HG03097 (cell line): Measurements from ENCODE around the gene KLHDC7A.

Source experiments
- ATAC-seq: cut with Tn5 transposase; IDR thresholded peaks from one replicate; pipeline ENCODE4 v1.9.1; 2021; ENCODE audit not compliant: unreplicated experiment, low FRiP score

Gene KLHDC7A

DNA sequence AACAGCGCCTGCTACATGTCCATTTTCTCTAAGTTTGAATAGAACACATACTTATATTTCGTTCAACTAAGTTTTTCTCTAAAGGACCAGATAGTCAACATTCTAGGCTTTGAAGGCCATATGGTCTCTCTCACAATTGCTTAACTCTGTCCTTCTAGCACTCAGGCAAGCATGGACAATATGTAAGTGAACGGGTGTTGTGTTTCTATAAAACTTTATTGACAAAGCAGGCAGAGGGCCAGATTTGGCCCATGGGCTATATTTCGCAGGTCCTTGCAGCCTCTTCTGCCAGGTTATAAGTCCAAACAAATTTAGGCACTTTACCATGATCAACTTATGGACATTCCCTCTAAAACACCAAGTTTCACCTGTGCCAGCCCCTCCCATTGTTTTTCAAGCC is 21.1 kb downstream of the KLHDC7A start:
- no peak for ATAC-seq

DNA sequence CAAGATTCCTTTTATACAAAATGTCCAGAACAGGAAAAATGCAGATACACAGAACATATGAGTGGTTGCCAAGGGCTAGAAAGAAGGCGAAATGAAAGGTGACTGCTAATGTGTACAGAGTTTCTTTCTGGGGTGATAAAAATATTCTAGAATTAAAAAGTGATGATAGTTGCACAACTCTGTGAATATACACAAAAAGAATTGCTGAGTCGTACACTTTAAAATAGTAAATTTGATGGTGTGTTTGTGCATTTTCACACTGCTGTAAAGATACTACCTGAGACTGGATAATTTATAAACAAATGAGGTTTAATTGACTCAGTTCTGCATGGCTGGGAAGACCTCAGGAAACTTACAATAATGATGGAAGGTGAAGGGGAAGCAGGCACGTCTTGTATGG is 23.9 kb downstream of the KLHDC7A start:
- ATAC-seq = no peak

DNA sequence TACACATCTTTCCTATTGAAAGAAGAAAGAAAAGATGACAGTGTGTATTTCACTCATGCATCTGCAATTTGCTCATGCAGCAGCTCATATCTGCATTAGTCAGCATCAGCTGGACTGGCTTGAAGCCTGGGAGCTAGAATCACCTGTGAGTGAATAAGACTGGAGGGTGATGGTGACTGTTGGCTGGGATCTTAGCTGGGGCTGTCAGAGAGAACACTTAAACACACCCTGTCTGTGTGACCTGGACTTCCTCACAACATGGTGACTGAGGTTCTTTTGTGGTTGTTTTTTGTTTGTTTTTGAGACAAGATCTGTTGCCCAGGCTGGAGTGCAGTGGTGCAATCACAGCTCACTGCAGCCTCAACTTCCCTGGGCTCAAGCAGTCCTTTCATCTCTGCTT is 24.9 kb downstream of the KLHDC7A start:
- no peak for ATAC-seq

DNA sequence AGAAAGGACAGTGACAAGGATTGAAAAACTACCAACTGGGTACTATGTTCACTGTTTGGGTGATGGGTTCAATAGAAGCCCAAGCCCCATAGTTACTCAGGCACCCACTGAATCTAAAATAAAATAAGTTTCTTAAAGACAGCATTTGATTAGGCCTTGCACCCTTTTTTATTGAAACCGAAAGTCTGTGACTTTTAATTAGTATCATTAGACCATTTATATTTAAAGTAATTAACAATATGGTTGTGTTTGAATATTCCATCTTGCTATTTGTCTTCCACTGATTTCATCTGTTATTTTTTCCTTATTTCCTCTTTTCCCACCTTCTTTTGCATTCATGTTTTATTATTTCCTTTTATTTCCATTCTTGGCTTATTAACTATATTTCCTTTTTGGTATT is 27.4 kb downstream of the KLHDC7A start:
- ATAC-seq = no peak

DNA sequence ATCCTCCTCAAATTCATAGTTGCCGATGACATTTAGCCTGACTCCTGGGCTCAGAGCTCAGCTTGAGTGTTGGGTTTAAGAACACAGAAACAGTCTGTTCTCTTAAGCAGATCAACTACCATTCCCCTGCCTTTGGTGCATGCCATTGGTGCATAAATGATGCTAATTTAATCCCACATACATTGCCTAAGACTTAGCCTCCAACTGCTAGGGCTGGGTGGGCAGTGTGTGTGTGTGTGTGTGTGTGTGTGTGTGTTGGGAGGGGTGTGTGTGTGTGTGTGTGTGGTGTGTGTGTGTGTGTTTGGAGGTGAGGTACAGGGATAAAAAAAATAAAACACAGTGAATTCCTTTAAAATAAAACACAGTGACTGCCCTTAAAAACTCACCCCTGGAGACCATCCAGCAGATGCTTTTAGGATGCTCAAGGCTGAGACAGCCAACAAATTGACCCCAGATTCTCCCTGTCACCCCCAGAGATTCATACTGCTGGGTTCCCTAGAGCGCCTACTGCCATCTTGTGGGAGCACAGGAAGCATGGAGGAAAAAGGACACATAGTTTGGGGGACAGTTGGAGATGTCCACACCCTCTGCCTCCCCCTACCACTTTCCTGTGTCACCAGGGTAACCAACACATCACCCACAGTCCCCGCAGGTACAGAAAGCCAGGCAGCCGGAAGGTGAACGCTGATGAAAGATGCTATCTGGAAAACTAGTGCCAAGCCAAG is 30.6 kb downstream of the KLHDC7A start:
- no peak for ATAC-seq

DNA sequence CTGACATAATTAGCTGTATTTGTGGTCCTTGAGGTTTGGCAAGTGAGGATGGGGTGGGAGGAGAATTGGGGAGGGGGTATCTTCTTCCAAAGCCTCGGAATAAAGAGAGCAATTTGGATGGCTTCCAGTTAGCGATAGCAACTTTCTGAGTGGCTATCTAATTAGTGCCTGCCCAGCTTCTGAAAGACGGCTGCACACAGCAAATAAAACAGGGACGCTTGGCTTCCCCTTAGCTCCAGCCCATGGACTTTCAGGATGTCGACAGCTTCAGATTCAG is 31.1 kb downstream of the KLHDC7A start:
- ATAC-seq = no peak

DNA sequence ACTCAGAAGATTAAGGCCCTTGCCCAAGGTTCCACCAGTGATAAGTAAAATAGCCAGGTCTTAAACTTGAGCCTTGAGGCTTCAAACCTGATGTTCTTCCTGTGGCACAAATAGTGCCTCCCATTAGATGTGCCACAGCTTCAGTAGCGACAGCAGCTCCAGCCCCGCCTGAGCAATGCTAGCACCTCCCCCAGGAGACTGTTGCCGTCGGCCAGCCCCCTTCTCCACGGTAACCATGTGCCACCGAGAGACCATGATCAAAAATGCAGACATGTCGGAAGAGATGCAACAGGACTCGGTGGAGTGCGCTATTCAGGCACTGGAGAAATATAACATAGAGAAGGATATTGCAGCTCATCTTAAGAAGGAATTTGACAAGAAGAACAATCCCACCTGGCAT is 32.2 kb downstream of the KLHDC7A start:
- ATAC-seq = no peak

DNA sequence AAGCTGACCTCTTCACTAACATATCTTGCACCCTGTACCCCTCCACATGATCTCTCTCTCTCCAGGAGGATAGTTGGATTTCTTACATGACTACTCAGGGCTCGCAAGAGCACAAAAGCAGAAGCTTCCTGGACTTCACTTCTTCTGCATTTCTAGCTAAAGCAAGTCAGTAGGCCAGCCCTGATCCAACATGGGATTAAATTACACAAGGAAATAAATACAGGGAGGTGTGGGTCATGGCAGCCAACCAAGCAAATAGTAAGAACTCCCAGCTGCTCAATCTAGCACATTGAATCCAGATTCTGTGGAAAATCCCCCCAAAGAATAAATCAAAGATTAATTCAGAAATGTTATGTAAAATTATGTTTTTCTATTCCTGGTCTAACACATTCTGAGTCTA is 33.3 kb downstream of the KLHDC7A start:
- ATAC-seq = no peak

DNA sequence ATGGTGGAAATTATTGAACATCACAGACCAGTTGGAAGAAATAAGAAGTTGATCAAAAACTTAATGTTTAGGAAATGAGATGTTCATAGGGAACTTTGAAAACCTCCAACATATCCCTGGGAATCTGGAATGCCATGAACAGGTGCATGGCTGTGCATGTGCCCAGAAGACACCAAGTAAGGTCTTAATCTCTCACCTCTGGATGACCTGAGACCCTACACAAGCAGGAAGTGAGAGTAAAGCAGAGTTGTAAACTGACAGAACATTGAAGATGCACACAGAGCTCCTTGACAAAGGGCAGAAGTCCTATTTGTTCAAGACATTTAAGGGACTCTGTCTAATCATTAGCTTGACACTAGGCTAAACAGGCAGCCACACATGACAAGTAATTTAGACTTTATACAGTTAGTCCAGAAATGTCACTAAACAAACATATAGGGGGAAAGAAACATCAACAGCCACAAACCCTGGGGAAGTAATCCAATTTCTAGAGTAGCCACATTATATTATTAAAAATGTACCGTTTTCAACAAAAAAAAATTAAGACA is 34.5 kb downstream of the KLHDC7A start:
- no peak for ATAC-seq

DNA sequence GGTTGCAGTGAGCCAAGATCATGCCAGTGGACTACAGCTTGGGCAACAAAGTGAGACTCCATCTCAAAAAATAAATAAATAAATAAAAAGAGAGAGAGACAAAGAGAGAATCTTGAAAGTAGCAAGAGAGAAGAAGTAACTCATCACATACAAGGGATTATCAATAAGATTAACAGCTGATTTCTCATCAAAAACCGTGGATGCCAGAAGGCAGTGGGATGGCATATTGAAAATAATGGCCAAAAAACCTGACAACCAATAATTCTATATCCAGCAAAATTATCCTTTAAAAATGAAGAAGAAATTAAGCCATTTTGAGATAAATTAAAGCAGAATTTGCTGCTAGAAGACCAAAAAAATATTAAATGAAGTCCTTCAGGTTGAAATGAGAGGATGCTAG is 35.7 kb downstream of the KLHDC7A start:
- no peak for ATAC-seq

DNA sequence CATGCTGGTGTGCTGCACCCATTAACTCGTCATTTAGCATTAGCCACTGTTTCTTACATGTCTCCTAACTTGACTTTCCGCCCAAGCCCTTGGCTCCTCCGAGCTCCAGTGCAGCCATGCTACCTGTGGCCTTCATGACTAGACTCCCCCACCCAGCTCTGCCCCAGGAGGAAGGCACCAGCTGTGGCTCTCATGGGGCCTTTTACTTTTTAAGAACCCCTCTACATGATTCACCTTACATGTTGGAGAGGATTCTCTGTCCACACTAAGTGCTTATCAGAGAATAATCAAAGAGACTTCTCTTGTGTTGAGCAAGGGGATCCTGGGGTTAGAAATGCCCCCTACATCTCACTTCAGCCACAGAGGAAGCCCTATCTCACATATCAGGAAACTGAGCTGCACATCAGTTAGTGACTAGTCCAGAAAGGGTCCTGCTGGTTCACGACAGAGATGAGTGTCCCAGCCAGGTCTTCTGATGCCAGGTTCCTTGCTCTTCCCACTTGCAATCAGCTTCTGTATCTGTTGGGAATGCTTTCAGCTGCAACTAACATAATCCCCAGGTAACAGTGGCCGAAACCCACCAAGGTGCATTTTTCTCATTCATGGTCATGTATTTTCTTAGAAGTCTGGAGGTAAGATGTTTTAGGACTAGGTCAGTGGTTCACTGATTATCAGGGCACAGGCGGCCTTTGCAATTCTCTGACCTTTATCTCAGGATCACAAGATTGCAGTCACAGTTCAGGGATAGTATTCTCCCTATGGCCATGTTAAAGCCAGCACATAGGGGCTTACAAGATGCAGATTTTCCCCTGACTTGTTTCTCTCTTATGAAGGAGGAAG is 45.9 kb downstream of the KLHDC7A start:
- no peak for ATAC-seq

DNA sequence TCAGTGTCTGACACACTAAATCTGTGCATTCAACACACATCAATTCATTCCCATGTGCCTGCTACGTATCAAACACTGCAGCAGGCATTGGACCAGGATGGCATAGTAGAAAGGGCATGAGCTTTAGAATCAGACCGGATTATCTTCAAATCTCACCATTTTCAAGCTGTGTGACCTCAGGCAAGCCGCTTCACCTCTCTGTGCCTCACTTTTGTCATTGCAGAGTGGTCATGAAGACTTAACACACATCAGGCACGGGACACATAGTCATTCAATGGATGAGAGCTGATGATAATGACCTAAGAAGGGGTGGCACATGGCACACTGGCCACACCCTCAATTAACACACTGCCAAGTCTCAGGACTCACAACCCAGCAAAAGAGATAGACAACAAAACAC is 46.8 kb downstream of the KLHDC7A start:
- ATAC-seq = no peak

DNA sequence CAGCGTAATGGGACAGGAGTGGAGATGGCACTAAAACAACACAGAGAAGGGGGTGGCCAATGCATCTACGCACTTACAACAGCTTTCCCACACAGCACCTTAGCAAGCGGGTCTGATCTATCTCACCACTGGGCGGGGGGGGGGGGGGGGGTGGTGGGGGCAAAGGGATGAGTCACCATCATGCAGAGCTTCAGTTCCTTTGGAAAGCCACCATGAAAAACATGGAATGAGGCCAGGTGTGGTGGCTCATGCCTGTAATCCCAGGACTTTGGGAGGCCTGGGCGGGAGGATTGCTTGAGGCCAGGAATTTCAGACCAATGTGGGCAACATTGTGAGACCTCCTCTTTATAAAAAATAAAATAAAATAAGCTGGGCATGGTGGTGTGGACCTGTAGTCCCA is 47.2 kb downstream of the KLHDC7A start:
- no peak for ATAC-seq

DNA sequence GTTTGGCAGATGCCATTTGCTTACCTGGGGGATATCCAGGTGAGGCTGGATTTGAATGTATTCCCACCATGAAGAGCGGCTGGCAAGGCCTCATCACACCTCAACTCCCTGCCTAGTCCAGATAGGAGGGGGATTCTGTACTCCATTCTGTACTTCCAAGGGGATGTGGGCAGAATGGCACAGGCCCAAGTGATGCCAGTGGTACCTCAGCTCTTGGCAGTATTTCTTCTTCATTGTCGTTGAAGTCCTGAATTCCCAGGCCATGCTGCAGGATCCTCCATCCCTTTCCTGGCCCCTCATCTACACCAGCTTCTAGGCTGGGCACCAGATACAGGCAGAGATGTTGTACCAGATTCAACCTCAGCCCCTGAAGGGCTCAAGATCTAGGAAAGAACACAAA is 47.9 kb downstream of the KLHDC7A start:
- no peak for ATAC-seq

DNA sequence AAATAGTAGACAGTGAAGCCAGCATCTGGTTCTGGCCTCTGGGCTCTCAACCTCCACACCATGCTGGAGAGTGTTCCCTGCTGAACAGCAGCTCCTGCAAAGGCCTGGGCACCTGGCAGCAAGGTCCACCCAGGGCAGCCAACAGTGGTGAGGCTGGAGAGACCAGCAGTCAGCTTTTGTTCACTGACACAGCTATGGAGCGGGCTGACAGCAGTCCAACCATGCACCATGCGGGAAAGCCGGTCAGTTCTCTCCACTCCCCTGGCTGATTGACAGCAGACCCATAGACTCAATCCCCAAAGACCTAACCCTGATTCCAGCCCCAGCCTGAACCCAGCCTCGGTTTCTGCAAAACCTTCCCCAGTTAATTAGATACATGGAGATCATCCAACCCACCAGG is 49.0 kb downstream of the KLHDC7A start:
- ATAC-seq = no peak

DNA sequence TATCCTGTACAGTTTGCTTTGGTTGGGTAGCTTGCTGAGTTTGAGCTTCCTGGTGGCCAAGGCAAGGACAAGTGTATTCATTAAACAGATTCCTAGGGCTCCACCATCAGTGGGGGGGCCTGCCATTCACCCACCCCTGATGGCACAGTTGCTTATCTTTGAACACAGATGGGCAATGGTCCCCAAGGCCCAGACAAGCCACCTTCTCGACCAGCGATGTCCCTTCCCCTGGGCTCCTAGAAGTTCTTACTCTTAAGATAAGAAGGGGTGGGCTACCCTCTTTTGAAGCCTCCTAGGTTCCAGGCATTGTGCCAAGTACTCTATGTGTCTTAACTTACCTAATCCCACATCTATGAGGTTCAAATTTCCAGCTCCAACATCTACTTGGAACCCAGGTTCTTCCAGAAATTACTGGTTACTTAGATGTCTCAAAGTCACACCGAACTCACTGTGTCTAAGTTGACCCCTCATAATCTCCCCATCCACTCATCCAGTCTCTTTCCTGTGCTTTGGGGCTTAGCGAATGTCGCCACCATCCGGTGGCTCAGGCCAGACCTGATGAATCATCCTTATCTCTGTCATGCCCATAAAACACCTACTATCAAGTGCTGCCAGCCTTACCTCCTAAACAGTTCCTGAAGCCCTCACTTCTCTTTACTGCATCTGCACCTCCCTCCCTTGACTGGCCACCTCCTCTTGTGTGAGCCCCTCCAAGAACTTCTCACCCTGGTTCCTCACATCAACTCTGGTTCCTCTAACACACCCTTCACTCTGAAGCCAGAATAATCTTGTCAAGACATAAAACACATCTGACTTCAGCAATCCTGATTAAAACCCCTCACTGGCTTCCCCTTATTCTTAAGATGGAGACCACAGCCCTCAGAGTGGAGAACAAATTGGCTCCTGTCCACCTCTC is 50.1 kb downstream of the KLHDC7A start:
- no peak for ATAC-seq

DNA sequence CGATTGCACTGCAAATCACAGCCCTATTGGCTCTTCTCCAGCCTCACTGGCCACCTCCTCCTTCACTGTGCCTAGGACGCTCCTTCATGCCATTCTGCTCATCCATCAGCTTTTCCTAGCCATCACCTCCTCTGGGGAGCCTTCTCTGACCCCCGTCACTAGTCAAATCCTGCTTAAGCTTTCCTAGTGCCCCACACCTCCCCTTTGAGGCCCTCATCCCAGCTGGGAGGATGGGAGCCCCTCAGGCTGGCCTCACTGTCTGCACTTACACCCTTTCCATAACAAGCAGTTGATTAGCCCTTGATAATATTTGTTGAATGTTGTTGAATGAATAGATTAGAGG is 50.7 kb downstream of the KLHDC7A start:
- no peak for ATAC-seq

DNA sequence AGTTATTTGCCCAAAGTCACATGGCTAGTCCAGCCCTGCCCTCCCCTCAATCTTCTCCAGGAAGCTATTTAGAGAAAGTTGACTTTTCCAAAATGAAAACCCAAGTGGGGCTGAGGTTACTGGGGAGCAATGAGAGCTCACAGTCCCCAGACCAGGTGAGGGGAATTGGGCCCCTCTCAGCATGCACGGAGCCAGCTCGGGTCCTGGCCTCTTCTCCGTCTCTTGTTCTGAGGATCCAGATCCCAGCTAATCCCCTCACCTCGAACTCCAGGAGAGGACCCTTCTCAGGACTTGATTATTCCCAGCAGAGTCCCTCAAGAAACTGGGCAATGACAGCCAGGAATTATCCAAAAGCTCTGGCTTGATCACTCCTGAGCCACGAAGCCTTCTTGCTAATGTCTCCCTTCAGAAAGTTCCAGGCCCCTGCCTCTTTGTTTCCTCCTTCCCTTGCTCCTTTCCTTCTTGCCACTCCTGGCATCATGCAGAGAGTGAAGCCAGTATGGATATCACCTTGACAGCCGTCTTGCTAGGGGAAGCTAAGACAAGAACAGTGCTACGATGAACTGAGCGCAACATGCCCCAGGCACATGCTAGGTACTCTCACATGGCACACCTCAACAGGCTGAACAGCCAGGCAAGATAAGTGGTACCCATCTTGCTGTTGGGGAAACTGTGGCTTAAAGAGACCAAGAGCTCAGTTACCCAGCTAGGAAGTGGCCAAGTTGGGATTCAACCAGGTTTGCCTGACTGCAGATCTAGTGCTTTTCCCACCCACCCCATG is 51.9 kb downstream of the KLHDC7A start:
- ATAC-seq = no peak

DNA sequence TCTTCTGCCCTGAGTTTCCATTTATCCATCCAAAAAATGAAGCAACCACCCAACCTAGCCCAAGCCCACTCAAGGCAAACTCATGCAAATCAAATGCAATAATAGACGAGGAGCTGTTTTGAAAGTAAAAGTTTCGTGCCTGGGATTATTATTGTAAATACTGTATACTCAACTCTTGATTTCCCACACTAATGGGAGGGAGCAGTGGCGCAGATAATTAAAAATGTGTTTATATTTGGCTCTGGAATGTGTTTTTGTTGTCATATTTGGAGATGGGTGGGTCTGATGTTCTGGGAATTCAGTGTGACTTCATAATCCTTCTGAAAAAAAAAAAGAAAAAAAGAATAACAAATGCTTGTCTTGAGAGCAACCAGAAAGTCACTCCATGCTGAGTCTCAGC is 52.5 kb downstream of the KLHDC7A start:
- no peak for ATAC-seq

DNA sequence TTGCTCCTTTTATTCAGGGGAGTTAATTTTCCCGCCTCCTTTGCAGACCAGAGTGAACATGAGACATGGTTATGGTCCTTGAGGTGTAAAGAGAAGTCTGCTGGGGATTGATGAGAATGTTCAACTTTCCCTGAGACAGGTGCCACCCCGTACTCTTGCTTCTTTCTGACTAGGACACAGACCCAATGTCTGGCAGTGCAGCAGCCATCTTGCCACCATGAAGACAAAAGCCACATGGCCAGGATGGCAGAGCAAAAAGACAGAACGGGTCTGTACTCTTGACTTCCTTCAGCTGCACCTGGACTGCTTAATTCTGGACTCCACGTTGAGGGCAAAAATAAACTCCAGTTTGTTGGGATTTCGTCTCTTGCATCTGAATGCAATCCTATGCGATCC is 54.1 kb downstream of the KLHDC7A start:
- ATAC-seq = no peak
